ENCODE measurements around the gene FGD3.

FGD3 gene

GRCh38 chr9:92965061-92965758 is 17.9 kb downstream of the FGD3 start:
- TF ChIP-seq CTCF (IDR thresholded peaks at IDR 0.05; ENCODE audit: low read depth, low read length, poor library complexity, severe bottlenecking) = no peak
- no peak for TF ChIP-seq EZH2phosphoT487 (IDR thresholded peaks at IDR 0.05; ENCODE audit: borderline replicate concordance, low read length)
- Histone ChIP-seq H3K79me2 (ENCODE audit: control insufficient read depth, low read length) (peaks cover 49% of the 10 kb centered on the region), H3K4me1 (ENCODE audit: control insufficient read depth, low read length) (peaks cover 48% of the 10 kb centered on the region), H3K27me3 (ENCODE audit: control insufficient read depth, low read length) (no peaks in the 10 kb centered on the region), H3K9me3 (ENCODE audit: control insufficient read depth, insufficient read depth, low read length) (no peaks in the 10 kb centered on the region), H3K9me2 (replicated peaks; ENCODE audit: control insufficient read depth, low read length) (no peaks in the 10 kb centered on the region), H3K27ac (ENCODE audit: low read depth, low read length) (peak overlapping the region; percentile 68), H3K36me3 (ENCODE audit: control insufficient read depth, low read length) (no peaks in the 10 kb centered on the region; the same call in 1 of the 2 replicates), H3K4me2 (ENCODE audit: low read length) (peak overlapping the region; percentile 97), H3F3A (ENCODE audit: control insufficient read depth, insufficient read depth) (no peaks in the 10 kb centered on the region), H4K20me1 (ENCODE audit: control insufficient read depth, insufficient read depth, low read depth, low read length) (no peaks in the 10 kb centered on the region), H3K4me3 (ENCODE audit: low read length) (peak overlapping the region; percentile 78)

GRCh38 chr9:92965759-92966517 is 18.6 kb downstream of the FGD3 start:
- Histone ChIP-seq H3K9me2 (replicated peaks; ENCODE audit: control insufficient read depth, low read length) (no peaks in the 10 kb centered on the region), H3K79me2 (ENCODE audit: control insufficient read depth, low read length) (peaks cover 53% of the 10 kb centered on the region), H3K9me3 (ENCODE audit: control insufficient read depth, insufficient read depth, low read length) (no peaks in the 10 kb centered on the region), H4K20me1 (ENCODE audit: control insufficient read depth, insufficient read depth, low read depth, low read length) (no peaks in the 10 kb centered on the region), H3K4me3 (ENCODE audit: low read length) (peak overlapping the region; percentile 78), H3K4me1 (ENCODE audit: control insufficient read depth, low read length) (peaks cover 48% of the 10 kb centered on the region), H3F3A (ENCODE audit: control insufficient read depth, insufficient read depth) (no peaks in the 10 kb centered on the region), H3K36me3 (ENCODE audit: control insufficient read depth, low read length) (no peaks in the 10 kb centered on the region; the same call in 1 of the 2 replicates), H3K4me2 (ENCODE audit: low read length) (peak overlapping the region; percentile 97), H3K27me3 (ENCODE audit: control insufficient read depth, low read length) (no peaks in the 10 kb centered on the region), H3K27ac (ENCODE audit: low read depth, low read length) (no peak overlapping the region)
- TF ChIP-seq CTCF (IDR thresholded peaks at IDR 0.05; ENCODE audit: low read depth, low read length, poor library complexity, severe bottlenecking) (no peak), EZH2phosphoT487 (IDR thresholded peaks at IDR 0.05; ENCODE audit: borderline replicate concordance, low read length) (no peak)

- Histone ChIP-seq H3K27me3 (ENCODE audit: control insufficient read depth, low read length) (no peaks in the 10 kb centered on the region), H3K36me3 (ENCODE audit: control insufficient read depth, low read length) (no peaks in the 10 kb centered on the region; the same call in 1 of the 2 replicates), H3K4me1 (ENCODE audit: control insufficient read depth, low read length) (peaks cover 47% of the 10 kb centered on the region), H3K4me2 (ENCODE audit: low read length) (no peak overlapping the region), H4K20me1 (ENCODE audit: control insufficient read depth, insufficient read depth, low read depth, low read length) (no peaks in the 10 kb centered on the region), H3K27ac (ENCODE audit: low read depth, low read length) (no peak overlapping the region), H3K4me3 (ENCODE audit: low read length) (no peak overlapping the region), H3K79me2 (ENCODE audit: control insufficient read depth, low read length) (peaks cover 56% of the 10 kb centered on the region), H3K9me3 (ENCODE audit: control insufficient read depth, insufficient read depth, low read length) (no peaks in the 10 kb centered on the region), H3K9me2 (replicated peaks; ENCODE audit: control insufficient read depth, low read length) (no peaks in the 10 kb centered on the region), H3F3A (ENCODE audit: control insufficient read depth, insufficient read depth) (no peaks in the 10 kb centered on the region)
- no peak for TF ChIP-seq EZH2phosphoT487 (IDR thresholded peaks at IDR 0.05; ENCODE audit: borderline replicate concordance, low read length)
- no peak for TF ChIP-seq CTCF (IDR thresholded peaks at IDR 0.05; ENCODE audit: low read depth, low read length, poor library complexity, severe bottlenecking)
These were observed 19.1 kb downstream of the FGD3 start for GRCh38 chr9:92966518-92966800.
